K562 (cell line): Measurements from ENCODE around the gene ITGA11. TPM values are rescaled to one million over a fixed set of nuclear protein-coding genes. Genes with fewer than 3 reads are reported as not detected.

Experiments used
- ATAC-seq: fragments of 200-7000 bp; cut with Tn5 transposase; 3 replicates; pipeline ENCODE4 v1.9.1; 2020; ENCODE audit warnings: moderate library complexity
- BruUV-seq: library from RNA; stranded (reverse); fragments of 400-500 nt; replicated peaks from 2 replicates; lab custom pipeline; 2021; lab: Mats Ljungman, UMichigan
- CTCF ChIA-PET: fragments of 300-600 bp; formaldehyde crosslinking; extraction: SDS; loops from one replicate; lab custom pipeline; 2021; ENCODE audit warnings: low intra/inter-chr PET ratio; lab: Yijun Ruan, JAX
- POLR2A ChIA-PET: fragments of 300-600, 350-650 bp; sonication (Branson Sonifier 250); formaldehyde crosslinking; extraction: SDS; loops from one replicate; lab custom pipeline; 2021; ENCODE audit warnings: antibody characterized with exemption, inconsistent platforms; lab: Yijun Ruan, JAX
- DNase-seq, 4 experiments: peaks; one replicate each; pipeline versions ENCODE4 v3.0.0 to v3.0.0-alpha.2; 2011 to 2018; ENCODE audit warnings: low spot score in 3 of 4, mixed read lengths in 3 of 4; ENCODE audit errors: extremely low read depth in 1 of 4
- FAIRE-seq: peaks from 2 replicates; lab custom pipeline; 2011; peaks lifted over from hg19 to GRCh38; lab: Jason Lieb, UNC
- H2AFZ ChIP-seq: 2 replicates; pipeline ENCODE4 v1.6.0; 2011; ENCODE audit warnings: low read depth, low read length, control low read depth, inconsistent platforms
- H3K27ac ChIP-seq: fragments of 200-600 bp; 3 replicates; pipeline ENCODE4 v1.8.0; 2011; ENCODE audit warnings: low read depth, mild to moderate bottlenecking, control low read depth, inconsistent platforms, low read length, moderate library complexity, mixed read lengths; ENCODE audit errors: extremely low read depth
- H3K27me3 ChIP-seq, 2 experiments: fragments of 300-600 bp in 1 of 2; 2 replicates in 1 of 2; 3 replicates in 1 of 2; pipeline versions ENCODE4 v1.6.0 to v1.8.0; 2011; ENCODE audit warnings: inconsistent platforms in 2 of 2, low read length in 2 of 2, mild to moderate bottlenecking in 1 of 2, mixed read lengths in 1 of 2, moderate library complexity in 1 of 2; ENCODE audit not compliant: control insufficient read depth in 2 of 2, insufficient read depth in 2 of 2
- H3K36me3 ChIP-seq: fragments of 300-600 bp; 3 replicates; pipeline ENCODE4 v1.8.0; 2011; ENCODE audit warnings: mild to moderate bottlenecking, low read length, inconsistent platforms; ENCODE audit not compliant: control insufficient read depth, insufficient read depth
- H3K4me1 ChIP-seq, 2 experiments: fragments of 200-600 bp in 1 of 2; replicated peaks in 1 of 2; 2 replicates in 1 of 2; 3 replicates in 1 of 2; pipeline versions ENCODE4 v1.5.1 to v1.8.0; 2011; ENCODE audit warnings: inconsistent platforms in 2 of 2, low read length in 2 of 2, mild to moderate bottlenecking in 1 of 2, mixed read lengths in 1 of 2, moderate library complexity in 1 of 2; ENCODE audit not compliant: control insufficient read depth in 2 of 2, insufficient read depth in 2 of 2
- H3K4me2 ChIP-seq: 2 replicates; pipeline ENCODE4 v1.6.1; 2011; ENCODE audit warnings: low read length, control low read depth, inconsistent platforms, mixed read lengths; ENCODE audit not compliant: insufficient read depth
- H3K4me3 ChIP-seq: fragments of 200-600 bp; sonication (generic), shearing (Covaris generic); 2 replicates; pipeline ENCODE4 v1.5.1; 2016; ENCODE audit warnings: control low read depth, inconsistent platforms
- H3K79me2 ChIP-seq: fragments of 200-600 bp; 3 replicates; pipeline ENCODE4 v1.8.0; 2011; ENCODE audit warnings: low read length, inconsistent platforms; ENCODE audit not compliant: control insufficient read depth, insufficient read depth
- H3K9ac ChIP-seq, 2 experiments: 2 replicates each; pipeline versions ENCODE4 v1.6.0 to v1.6.1; 2011; ENCODE audit warnings: low read depth in 2 of 2, low read length in 2 of 2, control low read depth in 1 of 2, inconsistent platforms in 1 of 2, mild to moderate bottlenecking in 1 of 2, mixed read lengths in 1 of 2; ENCODE audit not compliant: insufficient read depth in 1 of 2
- H3K9me1 ChIP-seq: one replicate; pipeline ENCODE4 v1.6.0; 2011; ENCODE audit warnings: inconsistent platforms, mild to moderate bottlenecking, low read length, moderate library complexity; ENCODE audit not compliant: control insufficient read depth, insufficient read depth
- H3K9me3 ChIP-seq: replicated peaks from 2 replicates; pipeline ENCODE4 v1.5.1; 2011; ENCODE audit warnings: low read depth, low read length, inconsistent platforms; ENCODE audit not compliant: control insufficient read depth, insufficient read depth
- H4K20me1 ChIP-seq: replicated peaks from 2 replicates; pipeline ENCODE4 v1.6.1; 2011; ENCODE audit warnings: low read length, inconsistent platforms, mixed read lengths; ENCODE audit not compliant: control insufficient read depth, insufficient read depth
- CEBPG ChIP-seq, 3 experiments: fragments of 200-800 bp in 1 of 3; sonication (Bioruptor generic) in 1 of 3; sonication (generic) in 1 of 3; formaldehyde crosslinking in 1 of 3; IDR thresholded peaks in 2 of 3; conservative IDR thresholded peaks in 1 of 3; 2 replicates each; pipeline versions ENCODE4 v1.6.1 to v1.8.0; 2016 to 2022; ENCODE audit warnings: missing compliant biosample characterization in 2 of 3, missing genetic modification characterization in 2 of 3, mild to moderate bottlenecking in 1 of 3, missing genetic modification reagents in 1 of 3
- HDAC6 ChIP-seq: IDR thresholded peaks from 2 replicates; pipeline ENCODE4 v1.6.1; 2012; ENCODE audit warnings: low read depth, mild to moderate bottlenecking, control low read depth, inconsistent platforms, low read length, moderate library complexity
- HMG20B ChIP-seq: fragments of 250-450 bp; sonication (Bioruptor Pico); IDR thresholded peaks from 2 replicates; pipeline ENCODE4 v1.5.0; 2021; ENCODE audit warnings: mild to moderate bottlenecking
- XRCC5 ChIP-seq: fragments of 200-400 bp; formaldehyde crosslinking; IDR thresholded peaks from 2 replicates; pipeline ENCODE4 v1.6.1; 2017; ENCODE audit warnings: low read depth, mild to moderate bottlenecking, low read length
- YY1 ChIP-seq, 3 experiments: IDR thresholded peaks; 2 replicates each; pipeline ENCODE4 v1.6.1; 2011; ENCODE audit warnings: low read length in 2 of 3, mild to moderate bottlenecking in 2 of 3, moderate library complexity in 2 of 3, borderline replicate concordance in 1 of 3, control low read depth in 1 of 3, low read depth in 1 of 3; ENCODE audit not compliant: insufficient read depth in 3 of 3, insufficient replicate concordance in 2 of 3, control insufficient read depth in 1 of 3, insufficient read length in 1 of 3; ENCODE audit errors: extremely low read depth in 1 of 3
- ZBTB8A ChIP-seq: fragments of 450-650 bp; IDR thresholded peaks from 2 replicates; pipeline ENCODE4 v1.6.1; 2018; ENCODE audit warnings: mild to moderate bottlenecking, moderate library complexity; ENCODE audit not compliant: partially characterized antibody
- ZNF436 ChIP-seq: fragments of 250-450, 450-650 bp; sonication (Bioruptor Pico); formaldehyde crosslinking; IDR thresholded peaks from 2 replicates; pipeline ENCODE4 v1.7.0; 2020; ENCODE audit warnings: mild to moderate bottlenecking
- WGBS: fragments of 100-300 bp; shearing (Covaris generic); methylation state at CpG from one replicate; pipeline ENCODE4 v1.1.6; 2016; ENCODE audit warnings: low coverage, mixed read lengths; ENCODE audit not compliant: insufficient coverage; ENCODE audit errors: missing lambda C conversion rate; 5-methylcytosine and 5-hydroxymethylcytosine counted together
- in situ Hi-C: fragments of 300-500 bp; cut with MboI; formaldehyde crosslinking; loops from 4 replicates; pipeline ENCODE4 v1.15.0; 2018; ENCODE audit warnings: inconsistent platforms, mixed read lengths
- intact Hi-C: fragments of 100-400 bp; cut with micrococcal nuclease; formaldehyde crosslinking; loops from 2 replicates; pipeline ENCODE4 v1.14.2; 2022
- polyA plus RNA-seq, 8 experiments: library from polyadenylated mRNA; depleted of rRNA in 4 of 8; stranded (reverse) in 5 of 8; unstranded in 3 of 8; fragments of >200 nt; fragmentation: Nextera tagmentation in 2 of 8; fragmentation: Illumina TruSeq in 1 of 8; extraction: Ambion mirVana in 2 of 8; extraction: Trizol in 1 of 8; gene quantifications; 2 replicates each; pipeline versions ENCODE4 v1.2.1 to v1.2.3, GENCODE V29; 2011 to 2014; ENCODE audit warnings: inconsistent platforms in 1 of 8, missing spikeins in 1 of 8
- total RNA-seq, 7 experiments: library from RNA; depleted of rRNA in 6 of 7; stranded (reverse); fragments of >200 nt in 6 of 7; fragmentation: Illumina TruSeq in 2 of 7; extraction: Trizol in 2 of 7; gene quantifications; 2 replicates each; pipeline versions ENCODE4 v1.2.1 to v1.2.3, GENCODE V29; 2011 to 2021; ENCODE audit warnings: low replicate concordance in 1 of 7
- TF ChIP-seq, protein P1 (sequence below): fragments of 450-650 bp; formaldehyde crosslinking; IDR thresholded peaks from 2 replicates; pipeline ENCODE4 v1.4.0; 2020; ENCODE audit warnings: mild to moderate bottlenecking, mixed read lengths

ITGA11 gene
- total and polyA plus RNA-seq, 9 of the 15 experiments (the other 6 are each of a cell fraction or from before 2014, with no cell fraction given): 0.01 TPM; not detected in 8

DNA sequence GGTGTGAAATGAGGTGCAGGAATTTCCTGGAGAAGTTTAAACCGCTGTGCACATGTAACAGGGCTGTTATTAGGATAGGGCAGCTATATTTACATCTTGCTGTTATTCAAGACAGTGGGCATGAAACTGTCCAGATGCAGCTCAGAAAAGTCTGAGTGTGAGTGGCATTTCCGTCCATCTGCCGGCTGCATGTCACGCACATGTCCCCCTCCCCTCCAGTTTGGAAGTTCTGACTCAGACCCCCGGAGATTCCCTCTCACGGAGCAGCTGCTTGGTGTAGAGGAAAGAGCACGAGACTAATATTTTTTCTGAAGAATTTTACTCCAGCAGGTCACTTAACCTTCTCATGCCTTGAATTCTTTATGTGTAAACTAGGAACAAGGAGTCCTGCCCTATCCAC lies 84.6 kb downstream of the ITGA11 start:
- FAIRE-seq (no peak), DNase-seq (no peak), ATAC-seq (no peak)
- Histone ChIP-seq H3K9me1 (no peaks in the 10 kb centered on the region), H2AFZ (no peak overlapping the region), H3K36me3 (no peaks in the 10 kb centered on the region), H3K79me2 (no peaks in the 10 kb centered on the region), H3K27me3 (peaks cover 41 to 84% of the 10 kb centered on the region in 2 experiments), H3K9me3 (no peaks in the 10 kb centered on the region), H3K4me3 (no peak overlapping the region), H3K27ac (no peak overlapping the region), H3K4me1 (no peaks in the 10 kb centered on the region), H3K9ac (no peak overlapping the region), H3K4me2 (no peak overlapping the region), H4K20me1 (0 out of 2 replicates have a peak, but pooled peaks cover 6% of the 10 kb centered on the region)
- 4% methylated on average over 7 of the region's 7 CpGs for WGBS
- ChIA-PET CTCF (no interaction called here), POLR2A (no interaction called here)
- intact Hi-C loops: no loop called here
- in situ Hi-C loops: no loop called here
- TF ChIP-seq YY1 (IDR thresholded peaks at IDR 0.05; ENCODE audit: borderline replicate concordance in 1 of 3, control insufficient read depth in 1 of 3, extremely low read depth in 1 of 3, insufficient read depth in 3 of 3, insufficient read length in 1 of 3, insufficient replicate concordance in 2 of 3, low read depth in 1 of 3, low read length in 2 of 3): no peak
- no peak for TF ChIP-seq XRCC5
- TF ChIP-seq, protein P1, sequence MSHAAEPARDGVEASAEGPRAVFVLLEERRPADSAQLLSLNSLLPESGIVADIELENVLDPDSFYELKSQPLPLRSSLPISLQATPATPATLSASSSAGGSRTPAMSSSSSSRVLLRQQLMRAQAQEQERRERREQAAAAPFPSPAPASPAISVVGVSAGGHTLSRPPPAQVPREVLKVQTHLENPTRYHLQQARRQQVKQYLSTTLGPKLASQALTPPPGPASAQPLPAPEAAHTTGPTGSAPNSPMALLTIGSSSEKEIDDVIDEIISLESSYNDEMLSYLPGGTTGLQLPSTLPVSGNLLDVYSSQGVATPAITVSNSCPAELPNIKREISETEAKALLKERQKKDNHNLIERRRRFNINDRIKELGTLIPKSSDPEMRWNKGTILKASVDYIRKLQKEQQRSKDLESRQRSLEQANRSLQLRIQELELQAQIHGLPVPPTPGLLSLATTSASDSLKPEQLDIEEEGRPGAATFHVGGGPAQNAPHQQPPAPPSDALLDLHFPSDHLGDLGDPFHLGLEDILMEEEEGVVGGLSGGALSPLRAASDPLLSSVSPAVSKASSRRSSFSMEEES (CRISPR knock-in tag): no peak
- no peak for TF ChIP-seq ZNF436 (CRISPR knock-in tag)
- no peak for TF ChIP-seq HMG20B (CRISPR knock-in tag)
- TF ChIP-seq CEBPG (CRISPR knock-in tag; IDR thresholded peaks at IDR 0.05): no peak
- TF ChIP-seq CEBPG (tag; conservative IDR thresholded peaks at IDR 0.05 in 1 of 2, IDR thresholded peaks at IDR 0.05 in 1 of 2): no peak
- no peak for TF ChIP-seq HDAC6
- TF ChIP-seq ZBTB8A: no peak
- no TSS peak for BruUV-seq
